Endothelial cell of umbilical vein (primary cell): Measurements from ENCODE around the gene M6PR. TPM values are rescaled to one million over a fixed set of nuclear protein-coding genes. Genes with fewer than 3 reads are reported as not detected.

Source experiments
- BruUV-seq: library from RNA; stranded (reverse); fragments of 400-500 nt; replicated peaks from 2 replicates; lab custom pipeline; 2021; lab: Mats Ljungman, UMichigan
- CTCF ChIA-PET: fragments of 300-600, 350-600 bp; sonication (Branson Sonifier 250); formaldehyde crosslinking; loops from one replicate; lab custom pipeline; 2021; ENCODE audit warnings: antibody characterized with exemption, inconsistent platforms; lab: Charles Lee
- POLR2A ChIA-PET: fragments of 300-600, 350-600 bp; sonication (Branson Sonifier 250); formaldehyde crosslinking; loops from one replicate; lab custom pipeline; 2021; ENCODE audit warnings: antibody characterized with exemption, inconsistent platforms; lab: Charles Lee
- DNase-seq: peaks from one replicate; pipeline ENCODE4 v3.0.0-alpha.2; 2011; ENCODE audit warnings: low read depth, low spot score
- FAIRE-seq: peaks from 2 replicates; lab custom pipeline; 2011; peaks lifted over from hg19 to GRCh38; lab: Jason Lieb, UNC
- H2AFZ ChIP-seq: 2 replicates; pipeline ENCODE4 v1.6.0; 2012; ENCODE audit warnings: low read depth, low read length, control low read depth, inconsistent platforms
- H3K27ac ChIP-seq: 2 replicates; pipeline ENCODE4 v1.5.1; 2011; ENCODE audit warnings: low read depth, mild to moderate bottlenecking, control low read depth, low read length, moderate library complexity; ENCODE audit not compliant: insufficient read depth
- H3K27me3 ChIP-seq, 2 experiments: 2 replicates each; pipeline versions ENCODE4 v1.6.0 to v1.6.1; 2011; ENCODE audit warnings: low read length in 2 of 2, mixed read lengths in 1 of 2; ENCODE audit not compliant: control insufficient read depth in 2 of 2, insufficient read depth in 2 of 2
- H3K36me3 ChIP-seq, 2 experiments: 2 replicates in 1 of 2; 3 replicates in 1 of 2; pipeline ENCODE4 v1.5.1; 2011; ENCODE audit warnings: low read length in 2 of 2, mild to moderate bottlenecking in 1 of 2, moderate library complexity in 1 of 2; ENCODE audit not compliant: control insufficient read depth in 2 of 2, insufficient read depth in 2 of 2; ENCODE audit errors: extremely low read depth in 1 of 2
- H3K4me1 ChIP-seq: 3 replicates; pipeline ENCODE4 v1.5.1; 2011; ENCODE audit warnings: mild to moderate bottlenecking, low read length; ENCODE audit not compliant: control insufficient read depth, insufficient read depth; ENCODE audit errors: extremely low read depth
- H3K4me2 ChIP-seq: 2 replicates; pipeline ENCODE4 v1.6.1; 2011; ENCODE audit warnings: low read length, control low read depth, mixed read lengths; ENCODE audit not compliant: insufficient read depth
- H3K4me3 ChIP-seq, 3 experiments: fragments of 200-600 bp in 1 of 3; sonication (generic), shearing (Covaris generic) in 1 of 3; replicated peaks in 1 of 3; 2 replicates each; pipeline ENCODE4 v1.5.1; 2011 to 2016; ENCODE audit warnings: control low read depth in 3 of 3, low read length in 3 of 3, mild to moderate bottlenecking in 2 of 3, inconsistent platforms in 1 of 3, low read depth in 1 of 3, moderate library complexity in 1 of 3; ENCODE audit not compliant: insufficient read depth in 1 of 3
- H3K79me2 ChIP-seq: 2 replicates; pipeline ENCODE4 v1.6.0; 2012; ENCODE audit warnings: low read length, inconsistent platforms; ENCODE audit not compliant: control insufficient read depth, insufficient read depth
- H3K9ac ChIP-seq: replicated peaks from 2 replicates; pipeline ENCODE3; 2011; ENCODE audit warnings: low read length, control low read depth; ENCODE audit not compliant: insufficient read depth; ENCODE audit errors: extremely low read depth
- H3K9me1 ChIP-seq: replicated peaks from 3 replicates; pipeline ENCODE4 v1.6.0; 2011; ENCODE audit warnings: mild to moderate bottlenecking, low read length; ENCODE audit not compliant: control insufficient read depth, insufficient read depth; ENCODE audit errors: extremely low read depth
- H3K9me3 ChIP-seq: replicated peaks from 2 replicates; pipeline ENCODE4 v1.5.1; 2012; ENCODE audit warnings: low read length, inconsistent platforms; ENCODE audit not compliant: control insufficient read depth, insufficient read depth
- H4K20me1 ChIP-seq: replicated peaks from 2 replicates; pipeline ENCODE3; 2011; ENCODE audit warnings: mild to moderate bottlenecking, low read length; ENCODE audit not compliant: control insufficient read depth, insufficient read depth; ENCODE audit errors: extremely low read depth
- CTCF ChIP-seq, 2 donors: IDR thresholded peaks; 1 replicate in 1 of 2; 2 replicates in 1 of 2; pipeline ENCODE4 v1.5.1; 2011; ENCODE audit warnings: low read length in 2 of 2, mild to moderate bottlenecking in 2 of 2, moderate library complexity in 2 of 2, control low read depth in 1 of 2, inconsistent platforms in 1 of 2, low read depth in 1 of 2; ENCODE audit not compliant: insufficient read depth in 1 of 2; ENCODE audit errors: extremely low read depth in 1 of 2
- EZH2 ChIP-seq: IDR thresholded peaks from 2 replicates; pipeline ENCODE4 v1.6.1; 2012; ENCODE audit warnings: borderline replicate concordance, low read depth, mild to moderate bottlenecking, moderate library complexity, low read length, inconsistent platforms; ENCODE audit not compliant: severe bottlenecking
- FOS ChIP-seq: IDR thresholded peaks from 2 replicates; pipeline ENCODE4 v1.6.1; 2011; ENCODE audit warnings: mild to moderate bottlenecking, low read length, moderate library complexity, borderline replicate concordance; ENCODE audit not compliant: insufficient read depth
- GATA2 ChIP-seq: IDR thresholded peaks from 2 replicates; pipeline ENCODE4 v1.7.0; 2011; ENCODE audit warnings: low read depth, mild to moderate bottlenecking, moderate library complexity, mixed read lengths, low read length; ENCODE audit not compliant: insufficient read length, insufficient read depth
- JUN ChIP-seq: IDR thresholded peaks from 2 replicates; pipeline ENCODE4 v1.6.1; 2011; ENCODE audit warnings: borderline replicate concordance, low read depth; ENCODE audit not compliant: insufficient read length, insufficient read depth
- MAX ChIP-seq: IDR thresholded peaks from 2 replicates; pipeline ENCODE4 v1.6.1; 2011; ENCODE audit not compliant: insufficient read depth, insufficient read length
- MYC ChIP-seq: IDR thresholded peaks from one replicate; pipeline ENCODE4 v1.6.1; 2011; ENCODE audit warnings: mild to moderate bottlenecking, low read depth, low read length
- POLR2A ChIP-seq: IDR thresholded peaks from 2 replicates; pipeline ENCODE4 v1.6.1; 2012; ENCODE audit warnings: low read depth, mild to moderate bottlenecking, control low read depth, low read length
- POLR2AphosphoS5 ChIP-seq: IDR thresholded peaks from 2 replicates; pipeline ENCODE4 v1.6.1; 2012; ENCODE audit warnings: low read depth, mild to moderate bottlenecking, control low read depth, low read length, moderate library complexity; ENCODE audit not compliant: insufficient read depth
- dilution Hi-C: fragments of 300-500 bp; cut with MboI; formaldehyde crosslinking; loops from one replicate; pipeline ENCODE4 v1.15.0; 2019; ENCODE audit warnings: low sequenced_read_pairs; ENCODE audit not compliant: extremely low pct_ligation_motif_present
- intact Hi-C: fragments of 100-400 bp; cut with micrococcal nuclease; formaldehyde crosslinking; loops from one replicate; pipeline ENCODE4 v1.10.0; 2022
- polyA plus RNA-seq, 4 experiments: library from polyadenylated mRNA; depleted of rRNA in 3 of 4; stranded (reverse) in 3 of 4; unstranded in 1 of 4; fragments of >200 nt; gene quantifications; 2 replicates each; pipeline versions ENCODE4 v1.2.1 to v1.2.3, GENCODE V29; 2011 to 2012; ENCODE audit warnings: missing spikeins in 1 of 4
- total RNA-seq: library from RNA; stranded (reverse); gene quantifications from 2 replicates; pipeline ENCODE4 v1.2.3, GENCODE V29; 2021

The M6PR gene
- total and polyA plus RNA-seq, 2 donors (not counting 3 experiments of a cell fraction or from before 2014, with no cell fraction given), result 124 to 142 TPM

DNA sequence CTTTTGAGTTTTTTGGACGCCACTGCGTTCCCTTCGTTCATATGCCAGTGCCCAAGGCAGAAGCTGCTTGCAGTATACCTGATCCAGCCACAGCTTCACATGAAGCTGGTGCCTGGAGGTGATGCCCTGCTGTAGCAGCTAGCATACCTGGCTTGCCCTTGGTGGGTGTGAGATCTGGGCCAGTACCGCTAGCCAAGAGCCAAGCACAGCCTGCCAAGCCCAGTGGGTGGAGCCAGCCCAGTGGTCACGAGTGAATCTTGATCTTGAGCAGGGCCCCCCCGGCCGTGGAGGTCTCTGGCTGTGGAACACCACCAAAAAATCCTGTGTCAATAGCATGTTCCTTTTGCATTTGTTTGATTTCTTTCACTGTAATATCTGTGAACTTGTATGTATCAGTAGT, 7.3 kb upstream of the M6PR start:
- Histone ChIP-seq H3K36me3 (no peaks in the 10 kb centered on the region), H3K4me1 (no peaks in the 10 kb centered on the region), H3K27me3 (no peaks in the 10 kb centered on the region), H4K20me1 (no peaks in the 10 kb centered on the region), H3K27ac (no peak overlapping the region), H3K79me2 (no peaks in the 10 kb centered on the region), H3K9ac (no peak overlapping the region), H3K4me2 (no peak overlapping the region), H2AFZ (no peak overlapping the region), H3K4me3 (no peak overlapping the region), H3K9me1 (no peaks in the 10 kb centered on the region), H3K9me3 (no peaks in the 10 kb centered on the region)
- no TSS peak for BruUV-seq
- FAIRE-seq, result no peak
- TF ChIP-seq FOS (no peak), POLR2A (no peak), POLR2AphosphoS5 (no peak), JUN (no peak), CTCF (IDR thresholded peaks at IDR 0.05; ENCODE audit: extremely low read depth in 1 of 2, insufficient read depth in 1 of 2, low read depth in 1 of 2, low read length in 2 of 2) (no peak), GATA2 (no peak), MAX (no peak), EZH2 (no peak), MYC (no peak)
- dilution Hi-C loops (no loop called here), intact Hi-C loops (no loop called here)
- POLR2A ChIA-PET, result no interaction called here
- CTCF ChIA-PET, result no interaction called here
- no peak for DNase-seq
